Measurements from ENCODE around the gene ATP10B.

Gene ATP10B

DNA sequence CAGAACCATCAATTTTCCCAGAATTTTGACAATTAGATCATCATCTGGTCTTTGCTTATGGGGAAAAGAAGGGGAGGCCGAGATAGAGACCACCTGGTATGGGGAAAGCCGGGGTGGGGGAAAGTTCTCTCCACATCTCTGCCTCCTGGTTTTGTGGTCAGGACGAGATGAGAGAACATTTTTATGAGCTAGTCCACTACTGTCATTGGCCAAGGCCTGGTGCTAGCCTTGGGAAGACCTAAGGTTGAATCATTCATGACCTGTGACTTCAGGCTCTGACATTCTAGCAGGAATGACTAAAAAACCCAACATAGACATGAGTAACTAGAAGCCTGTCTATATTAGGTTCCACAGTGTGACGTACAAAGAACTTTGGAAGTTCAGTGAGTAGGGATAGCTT lies 295.2 kb downstream of the ATP10B start:
- no peak for DNase-seq (ENCODE audit: low read depth in 3 of 3, low spot score in 1 of 3)

DNA sequence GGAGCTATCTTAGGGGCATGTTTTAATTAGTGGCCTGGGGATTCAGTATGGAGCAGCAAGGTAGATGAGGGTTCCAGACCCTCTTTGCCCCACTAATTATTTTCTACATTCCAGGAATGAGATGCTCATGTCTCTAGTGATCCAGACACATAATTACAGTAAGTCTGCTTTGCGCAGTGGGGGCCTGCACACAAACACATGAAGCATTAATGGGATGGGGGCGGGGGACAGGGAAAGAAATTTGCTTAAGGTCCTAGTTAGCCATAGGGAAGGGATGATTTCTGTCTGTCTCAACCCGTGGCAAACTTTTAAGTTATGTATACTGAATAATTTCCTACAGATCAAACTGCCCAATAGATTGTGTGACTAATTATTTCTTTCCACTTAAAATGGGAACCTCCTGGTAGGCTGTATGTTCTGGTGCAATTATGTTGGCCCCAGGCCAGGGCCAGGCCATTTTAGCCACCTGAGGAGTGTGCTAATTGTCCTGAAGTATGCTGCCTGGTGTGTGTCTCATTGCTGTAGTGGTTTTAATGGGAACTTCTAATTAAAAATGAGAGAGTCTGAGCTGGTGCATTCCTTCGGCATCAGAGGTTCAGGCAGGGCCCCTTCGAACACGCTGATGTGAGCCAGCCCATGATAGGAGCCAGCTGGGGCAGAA lies 295.9 kb downstream of the ATP10B start:
- DNase-seq (ENCODE audit: low read depth in 3 of 3, low spot score in 1 of 3): no peak

DNA sequence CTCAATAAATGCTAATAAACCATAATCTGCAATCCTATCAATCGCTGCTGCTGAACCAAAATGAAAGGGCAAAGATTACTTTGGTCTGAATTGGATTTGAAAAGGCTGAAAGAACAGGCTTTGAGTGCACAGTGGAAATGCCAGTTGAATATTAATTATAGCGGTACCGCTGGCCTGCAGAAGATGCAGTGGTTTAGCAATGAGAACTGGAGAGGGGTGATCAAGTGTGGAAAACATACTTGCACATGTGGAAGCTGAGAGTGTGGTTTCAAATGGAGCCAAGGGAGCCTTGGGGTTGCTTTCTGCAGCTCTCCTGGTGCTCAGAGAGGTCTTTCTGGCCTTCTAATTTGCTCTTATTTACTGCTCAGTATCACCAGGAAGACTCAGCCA lies 296.4 kb downstream of the ATP10B start:
- no peak for DNase-seq (ENCODE audit: low read depth in 3 of 3, low spot score in 1 of 3)

DNA sequence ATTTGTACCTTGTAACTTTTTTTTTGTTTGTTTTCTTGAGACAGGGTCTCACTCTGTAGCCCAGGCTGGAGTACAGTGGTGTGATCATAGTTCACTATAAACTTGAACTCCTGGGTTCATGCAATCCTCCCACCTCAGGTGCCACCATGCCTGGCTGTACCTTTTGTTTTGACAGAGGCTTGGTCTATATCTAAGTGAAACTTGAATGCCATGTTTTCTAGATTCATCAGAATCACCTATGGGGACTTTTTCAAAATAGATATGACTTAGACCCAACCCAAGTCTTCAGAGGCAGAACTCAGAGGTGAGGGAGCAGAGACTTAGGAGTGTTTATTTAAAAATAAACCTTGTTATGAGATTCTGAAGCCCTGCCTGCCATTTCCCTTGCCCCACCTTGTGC lies 301.9 kb downstream of the ATP10B start:
- DNase-seq (ENCODE audit: low read depth in 3 of 3, low spot score in 1 of 3): no peak

DNA sequence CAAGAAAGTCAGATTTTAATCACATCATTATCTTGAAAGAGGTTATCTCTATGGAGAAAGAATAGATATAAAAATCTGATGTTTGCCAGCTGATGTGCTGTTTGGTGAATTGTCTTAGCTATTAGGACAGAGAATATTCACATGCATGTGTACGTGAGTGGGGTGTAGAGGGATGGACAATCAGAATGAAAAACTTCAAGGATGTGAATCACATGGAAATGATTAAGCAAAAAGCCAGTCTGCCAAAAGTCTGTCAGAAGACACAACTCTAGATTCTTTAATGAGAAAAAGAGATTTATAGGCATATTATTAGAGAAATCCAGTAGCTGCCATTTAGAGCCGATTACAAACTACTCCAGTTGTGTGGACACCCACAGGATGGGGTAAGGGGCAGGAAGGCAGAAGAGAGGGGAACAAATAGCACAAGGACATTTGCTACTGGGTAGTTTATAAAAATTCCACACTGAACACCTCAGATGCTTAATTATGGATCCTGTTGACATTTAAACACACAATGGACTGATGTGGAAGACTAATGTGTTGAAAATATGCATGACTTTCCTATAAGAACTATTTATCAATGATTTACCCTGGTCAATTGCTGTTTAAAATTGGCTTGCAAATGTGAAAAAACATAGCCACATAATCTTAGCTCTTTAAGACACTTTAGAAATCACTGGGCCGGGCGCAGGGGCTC lies 302.9 kb downstream of the ATP10B start:
- DNase-seq (ENCODE audit: low read depth in 3 of 3, low spot score in 1 of 3): no peak

DNA sequence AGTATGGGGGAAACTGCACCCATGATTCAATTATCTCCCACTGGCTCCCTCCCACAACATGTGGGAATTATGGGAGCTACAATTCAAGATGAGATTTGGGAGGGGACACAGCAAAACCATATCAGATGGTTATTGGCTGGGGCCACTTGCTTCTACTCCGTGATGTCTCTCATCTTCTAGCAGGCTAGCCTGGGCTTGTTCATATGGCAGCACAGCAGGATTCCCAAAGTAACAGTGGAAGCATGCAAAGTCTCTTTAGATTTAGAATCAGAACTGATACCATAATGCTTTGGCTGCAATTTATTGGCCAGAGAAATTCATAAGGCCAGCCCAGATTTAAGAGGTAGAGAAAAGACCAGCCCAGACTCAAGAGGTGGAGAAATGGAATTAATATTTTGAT lies 304.1 kb downstream of the ATP10B start:
- no peak for DNase-seq (ENCODE audit: low read depth in 3 of 3, low spot score in 1 of 3)

DNA sequence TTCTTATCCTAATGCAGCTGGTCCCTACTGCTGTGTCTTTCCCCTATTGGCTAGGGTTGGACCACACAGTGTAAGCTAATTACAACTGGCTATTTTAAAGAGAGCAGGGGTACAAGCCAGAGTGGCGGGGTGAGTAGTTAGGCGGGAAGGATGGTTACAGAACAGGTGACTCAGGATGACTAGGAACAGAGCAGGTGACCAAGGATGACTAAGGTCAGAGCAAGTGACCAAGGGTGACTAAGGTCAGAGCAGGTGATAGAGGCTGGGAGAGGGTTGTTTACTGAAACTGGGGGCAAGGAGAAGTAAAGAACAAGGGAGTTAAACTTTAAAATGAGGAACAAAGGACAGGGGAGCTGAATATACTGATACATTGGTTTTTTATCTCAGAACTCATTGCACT lies 304.9 kb downstream of the ATP10B start:
- DNase-seq (ENCODE audit: low read depth in 3 of 3, low spot score in 1 of 3): no peak

DNA sequence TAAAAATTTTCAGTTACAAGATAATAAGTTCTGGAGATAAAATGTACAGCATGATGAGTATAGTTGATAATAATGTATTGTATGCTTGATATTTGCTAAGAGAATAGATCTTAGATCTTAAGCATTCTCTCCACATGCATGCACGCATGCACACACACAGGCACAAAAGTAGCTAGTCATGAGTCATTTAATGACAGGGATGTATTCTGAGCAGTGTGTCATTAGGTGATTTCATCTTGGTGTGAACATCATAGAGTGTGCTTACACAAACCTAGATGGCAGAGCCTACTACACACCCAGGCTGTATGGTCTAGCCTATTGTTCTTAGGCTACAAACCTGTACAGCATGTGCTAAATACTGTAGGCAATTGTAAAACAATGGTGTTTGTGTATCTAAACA lies 306.2 kb downstream of the ATP10B start:
- DNase-seq (ENCODE audit: low read depth in 3 of 3, low spot score in 1 of 3): no peak

DNA sequence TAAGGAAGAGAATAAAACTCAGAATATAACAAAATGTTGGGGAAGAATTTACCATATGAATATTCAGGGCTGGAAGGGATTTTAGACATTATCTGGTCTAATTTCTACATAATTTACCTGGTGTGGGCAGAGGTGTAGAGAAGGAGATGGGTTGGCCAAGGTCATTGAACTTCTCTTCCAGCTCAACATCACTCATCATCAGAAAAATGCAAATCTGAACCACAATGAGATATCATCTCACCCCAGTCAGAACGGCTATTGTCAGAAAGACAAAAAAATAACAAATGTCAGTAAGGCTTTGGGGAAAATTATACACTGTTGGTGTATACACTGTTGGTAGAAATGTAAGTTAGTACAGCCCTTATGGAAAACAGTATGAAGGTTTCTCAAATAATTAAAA lies 308.6 kb downstream of the ATP10B start:
- DNase-seq (ENCODE audit: low read depth in 3 of 3, low spot score in 1 of 3): no peak

DNA sequence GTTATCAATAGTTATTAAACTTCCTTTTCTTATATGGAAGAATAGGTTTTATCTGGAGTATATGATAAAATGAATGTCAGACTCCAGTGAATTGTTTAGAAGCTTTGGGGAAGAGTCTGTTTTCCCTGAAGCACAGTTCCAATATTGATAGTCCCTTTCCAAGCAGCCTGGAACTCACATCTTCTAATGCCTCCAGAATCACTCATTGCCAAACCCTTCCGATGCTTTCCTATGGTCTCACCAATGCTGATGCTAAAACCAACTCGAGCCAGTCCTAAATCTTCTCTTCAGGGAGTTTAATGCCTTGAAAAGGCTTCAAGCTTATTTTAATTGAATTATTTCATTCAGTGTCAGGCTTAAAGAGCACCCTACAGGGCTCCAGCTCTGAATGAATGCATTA lies 309.2 kb downstream of the ATP10B start:
- DNase-seq (ENCODE audit: low read depth in 3 of 3, low spot score in 1 of 3): no peak

DNA sequence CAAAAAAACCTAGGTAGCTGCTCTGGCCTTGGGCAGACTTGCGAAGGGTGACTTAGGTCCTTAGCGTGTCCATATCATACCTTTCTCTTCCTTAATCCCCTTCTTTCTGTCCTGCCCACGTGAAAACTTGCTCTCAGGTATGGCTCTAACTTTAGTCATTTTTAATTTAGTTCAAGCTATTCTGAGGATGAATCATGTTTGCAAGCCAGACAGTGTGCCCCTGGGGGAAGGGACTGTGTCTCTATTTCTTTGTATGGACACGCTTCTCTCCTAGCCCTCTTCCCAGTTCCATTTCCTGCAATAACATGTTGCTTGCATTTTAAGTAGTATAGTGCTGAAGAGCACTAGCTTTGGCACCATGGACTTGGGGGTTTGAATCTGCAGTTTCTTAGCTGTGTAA lies 309.7 kb downstream of the ATP10B start:
- DNase-seq (ENCODE audit: low read depth in 3 of 3, low spot score in 1 of 3): no peak

DNA sequence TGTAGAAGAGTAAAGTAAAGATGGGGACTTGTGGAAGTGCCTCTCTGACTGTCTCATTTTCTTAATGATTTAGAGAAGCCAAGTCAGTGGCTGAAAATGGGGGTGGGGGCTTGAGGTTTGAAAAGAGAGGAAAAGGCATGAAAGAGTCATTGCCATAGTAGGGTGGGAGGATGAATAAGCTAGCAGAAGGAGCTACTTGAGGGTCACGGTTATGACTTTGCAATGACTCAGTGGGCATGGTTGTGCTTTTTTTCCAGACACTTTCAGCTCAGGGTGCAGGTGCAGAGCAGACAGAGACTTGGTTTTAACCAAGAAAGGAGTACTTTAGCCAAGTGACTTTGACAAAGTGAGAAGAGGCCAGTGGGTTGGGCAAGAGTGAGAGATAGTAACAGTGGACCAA lies 312.6 kb downstream of the ATP10B start:
- DNase-seq (ENCODE audit: low read depth in 3 of 3, low spot score in 1 of 3): peak in 1 of 3 donors; percentile 4

DNA sequence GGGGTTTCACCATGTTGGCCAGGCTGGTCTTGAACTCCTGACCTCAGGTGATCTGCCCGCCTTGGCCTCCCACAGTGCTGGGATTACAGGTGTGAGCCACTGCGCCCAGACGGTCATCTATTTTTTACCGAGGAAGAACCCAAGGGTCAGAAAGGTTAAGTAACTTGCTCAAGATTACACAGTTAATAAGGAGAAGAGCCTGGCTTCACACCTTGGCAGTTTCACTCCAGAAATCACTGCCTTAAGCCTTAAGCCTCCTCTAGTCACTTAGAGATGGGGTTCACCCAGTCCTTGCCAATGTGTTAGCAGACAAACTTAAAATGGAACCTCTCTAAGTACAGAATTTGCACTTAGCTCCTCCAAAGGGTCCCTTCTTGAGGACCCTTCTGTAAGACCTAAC lies 314.1 kb downstream of the ATP10B start:
- no peak for DNase-seq (ENCODE audit: low read depth in 3 of 3, low spot score in 1 of 3)

DNA sequence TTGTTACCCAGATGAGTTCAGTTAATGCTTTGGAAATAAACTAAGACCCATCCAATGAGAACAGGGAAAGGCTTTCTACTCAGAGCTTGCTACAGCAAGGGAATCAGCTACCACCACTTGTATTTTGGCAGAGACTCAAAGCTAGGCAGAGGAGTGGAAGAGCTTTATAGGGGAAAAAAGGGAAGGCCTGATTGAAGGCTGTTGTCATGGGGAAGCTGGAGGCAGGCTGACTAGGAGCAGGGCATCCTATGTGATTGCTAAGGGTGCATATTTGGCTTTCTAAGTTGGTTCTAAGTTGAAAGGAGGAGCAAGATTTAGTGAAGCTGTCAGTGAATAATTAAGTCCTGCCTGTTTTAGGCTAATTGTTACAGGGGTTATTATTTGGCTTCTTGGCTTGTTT lies 314.9 kb downstream of the ATP10B start:
- DNase-seq (ENCODE audit: low read depth in 3 of 3, low spot score in 1 of 3): no peak

DNA sequence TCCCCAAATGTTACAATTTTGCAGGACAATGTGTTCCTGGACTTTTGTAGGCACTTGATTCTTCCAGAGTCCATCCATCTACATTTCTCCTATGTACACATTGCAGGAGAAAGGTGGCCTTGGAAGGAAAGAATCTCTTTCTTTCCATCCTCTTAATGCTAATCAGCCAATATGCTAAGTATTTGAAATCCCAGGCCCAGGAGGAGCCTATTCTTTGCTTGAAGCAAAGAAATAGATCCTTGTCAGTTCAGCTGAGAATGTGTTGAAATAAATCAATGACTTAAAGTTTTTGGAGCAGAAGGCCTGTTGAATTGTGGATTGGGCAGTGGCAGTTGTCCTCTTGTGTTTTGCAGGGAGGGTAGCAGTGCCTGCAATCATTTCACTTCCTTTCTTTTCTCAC lies 317.1 kb downstream of the ATP10B start:
- no peak for DNase-seq (ENCODE audit: low read depth in 3 of 3, low spot score in 1 of 3)

DNA sequence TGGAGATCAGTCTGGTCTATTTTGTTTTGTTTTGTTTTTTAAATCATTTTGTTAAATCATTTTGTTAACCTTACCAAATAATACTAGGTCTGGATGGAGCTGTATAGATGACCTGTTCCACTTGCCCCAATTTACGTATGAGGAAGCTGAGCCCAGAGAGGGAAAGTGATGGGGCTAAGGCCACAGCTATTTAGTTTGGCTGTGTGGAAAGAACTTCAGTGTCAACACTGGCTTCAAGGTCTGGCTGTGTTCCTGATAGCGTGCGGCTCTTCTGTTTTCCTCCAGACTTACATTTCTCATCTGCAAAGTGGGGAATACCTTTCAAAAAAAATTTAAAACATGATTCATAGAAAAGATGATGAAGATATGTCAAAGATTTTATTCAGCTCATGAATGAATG lies 317.9 kb downstream of the ATP10B start:
- DNase-seq (ENCODE audit: low read depth in 3 of 3, low spot score in 1 of 3): no peak

DNA sequence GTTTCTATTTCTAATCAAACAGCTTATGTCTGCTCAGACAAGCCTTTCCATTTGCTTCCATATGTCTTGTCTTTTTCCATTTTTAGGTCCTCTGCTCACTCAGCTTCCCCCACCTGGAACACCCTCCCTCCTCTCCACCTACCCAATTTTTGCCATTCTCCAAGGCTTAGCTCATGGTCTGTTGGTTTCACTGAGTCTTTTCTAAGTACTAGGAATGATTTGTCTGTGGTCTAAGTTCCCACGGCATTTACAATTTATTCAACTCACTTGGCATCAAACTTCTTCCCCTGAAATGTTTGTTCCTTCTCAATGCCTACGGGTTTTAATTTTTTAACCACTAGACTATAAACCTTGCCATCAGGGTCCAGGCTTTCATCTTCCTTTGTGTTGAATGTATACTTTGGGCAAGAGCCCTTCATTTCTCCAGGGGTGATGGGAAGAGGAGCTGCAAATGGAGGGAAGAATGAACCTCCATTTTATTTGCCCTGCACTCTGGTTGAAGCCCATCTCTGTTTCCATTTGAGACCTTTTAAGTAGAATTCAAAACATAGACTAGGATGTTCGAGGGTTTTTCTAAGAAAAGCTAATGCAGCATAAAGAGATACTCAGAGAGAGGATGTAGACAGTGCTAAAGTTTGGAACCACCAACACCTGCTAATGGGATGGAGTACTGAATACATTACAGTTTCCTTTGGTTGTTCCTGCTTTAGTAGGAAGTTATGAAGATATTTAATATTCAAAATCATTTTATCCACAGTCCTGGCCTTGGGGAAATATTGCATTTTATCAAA lies 326.3 kb downstream of the ATP10B start:
- no peak for DNase-seq (ENCODE audit: low read depth in 3 of 3, low spot score in 1 of 3)

DNA sequence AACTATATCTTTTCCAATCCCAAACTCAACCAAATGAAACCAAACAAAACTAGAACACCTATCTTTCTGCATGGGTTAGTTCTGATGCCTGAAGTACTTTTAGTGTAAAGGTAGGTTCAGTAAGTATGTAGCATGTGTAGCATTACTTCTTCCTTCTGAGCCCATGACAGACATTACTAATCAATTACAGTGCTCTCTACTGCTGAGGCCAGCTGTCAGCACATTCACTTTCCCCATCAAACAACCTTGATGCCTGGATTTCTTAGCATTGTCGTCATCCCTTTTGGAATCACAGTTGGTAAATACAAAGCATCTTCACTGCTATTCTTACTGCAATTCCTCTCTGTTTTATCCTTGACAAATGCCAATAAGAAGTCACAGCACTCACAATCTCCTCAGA lies 327.2 kb downstream of the ATP10B start:
- DNase-seq (ENCODE audit: low read depth in 3 of 3, low spot score in 1 of 3): no peak

DNA sequence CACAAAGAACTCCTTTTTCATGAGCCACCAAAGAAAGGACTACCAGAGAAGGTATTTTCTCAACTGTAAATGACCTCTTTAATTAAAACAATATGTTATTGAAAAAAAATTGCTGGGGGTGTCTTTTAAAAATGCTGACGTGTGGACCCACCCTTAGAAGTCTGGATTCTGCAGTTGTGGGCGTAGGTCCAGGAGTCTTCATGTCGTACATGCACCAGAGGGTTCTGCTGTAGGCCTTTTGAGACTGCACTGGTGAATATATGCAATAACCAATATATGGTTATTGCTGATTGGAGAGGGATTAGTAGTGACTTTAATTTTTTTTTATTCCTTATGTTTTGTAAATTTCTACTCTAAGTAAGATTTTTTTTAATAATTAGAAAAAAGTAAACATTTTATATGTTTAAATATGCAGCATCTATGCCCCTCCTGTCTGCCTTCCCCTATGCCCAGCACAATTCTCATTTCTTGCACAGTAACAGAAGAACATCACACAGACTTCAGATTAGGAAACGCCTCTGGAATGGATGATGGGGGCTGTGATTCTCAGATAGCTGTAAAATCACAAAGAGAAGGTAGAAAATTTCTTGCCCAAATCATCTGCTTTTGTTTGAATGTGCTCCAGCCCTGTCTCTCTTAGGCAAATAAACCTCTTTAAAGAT lies 328.4 kb downstream of the ATP10B start:
- no peak for DNase-seq (ENCODE audit: low read depth in 3 of 3, low spot score in 1 of 3)

DNA sequence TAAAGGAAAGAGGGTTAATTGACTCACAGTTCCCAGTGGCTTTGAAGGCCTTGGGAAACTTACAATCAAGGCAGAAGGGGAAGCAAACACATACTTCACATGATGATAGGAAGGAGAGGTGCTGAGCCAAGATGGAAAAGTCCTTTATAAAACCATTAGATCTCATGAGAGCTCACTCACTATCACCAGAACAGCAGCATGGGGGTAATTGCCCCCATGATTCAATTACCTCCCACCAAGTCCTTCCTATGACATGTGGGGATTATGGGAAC lies 330.7 kb downstream of the ATP10B start:
- DNase-seq (ENCODE audit: low read depth in 3 of 3, low spot score in 1 of 3): no peak

DNA sequence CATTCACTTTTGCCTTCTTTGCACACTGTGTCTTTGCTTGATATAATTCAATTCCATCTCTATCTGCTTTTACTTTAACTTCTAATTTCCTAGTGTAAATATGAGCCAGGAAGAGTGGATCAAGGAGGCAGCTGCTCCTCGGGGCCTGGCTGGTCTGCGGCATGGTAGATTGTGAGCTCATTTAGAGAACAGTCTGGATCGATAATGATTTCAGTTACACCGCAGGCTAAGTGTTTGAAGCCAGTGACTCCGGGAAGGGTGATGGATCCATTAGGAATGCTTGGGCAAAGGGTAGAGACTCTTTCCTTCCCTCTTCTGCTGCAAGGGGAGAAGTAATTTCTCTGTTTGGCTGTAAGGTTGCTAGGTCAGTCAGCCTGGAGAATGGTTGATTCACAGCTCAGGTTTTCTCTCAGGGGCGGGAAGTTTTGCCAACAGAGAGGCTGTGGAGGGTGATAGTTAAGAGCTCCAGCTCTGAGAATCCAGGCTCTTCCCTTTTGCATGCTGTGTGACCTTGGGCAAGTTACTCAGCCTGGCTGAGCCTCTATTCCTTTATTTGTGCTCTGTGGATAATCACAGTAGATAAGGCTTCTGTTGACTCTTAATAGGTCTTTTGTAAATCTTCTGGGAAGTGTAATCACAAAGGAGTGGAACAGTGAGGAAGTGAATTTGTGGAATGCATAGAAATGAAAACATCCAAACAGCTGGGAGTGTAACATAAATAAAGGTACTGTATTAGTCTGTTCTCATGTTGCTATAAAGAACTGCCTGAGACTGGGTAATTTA lies 331.2 kb downstream of the ATP10B start:
- DNase-seq (ENCODE audit: low read depth in 3 of 3, low spot score in 1 of 3): no peak

All from stimulated activated CD4-positive, alpha-beta T cell treated with anti-CD3 and anti-CD28 coated beads, TNF-alpha, amount 100 ng/mL, for 1 hour (primary cell).